ENCODE results near the gene FAM117A.
A peak's percentile ranks its signal among the peaks of the same experiment; 100 is the strongest.

DNA sequence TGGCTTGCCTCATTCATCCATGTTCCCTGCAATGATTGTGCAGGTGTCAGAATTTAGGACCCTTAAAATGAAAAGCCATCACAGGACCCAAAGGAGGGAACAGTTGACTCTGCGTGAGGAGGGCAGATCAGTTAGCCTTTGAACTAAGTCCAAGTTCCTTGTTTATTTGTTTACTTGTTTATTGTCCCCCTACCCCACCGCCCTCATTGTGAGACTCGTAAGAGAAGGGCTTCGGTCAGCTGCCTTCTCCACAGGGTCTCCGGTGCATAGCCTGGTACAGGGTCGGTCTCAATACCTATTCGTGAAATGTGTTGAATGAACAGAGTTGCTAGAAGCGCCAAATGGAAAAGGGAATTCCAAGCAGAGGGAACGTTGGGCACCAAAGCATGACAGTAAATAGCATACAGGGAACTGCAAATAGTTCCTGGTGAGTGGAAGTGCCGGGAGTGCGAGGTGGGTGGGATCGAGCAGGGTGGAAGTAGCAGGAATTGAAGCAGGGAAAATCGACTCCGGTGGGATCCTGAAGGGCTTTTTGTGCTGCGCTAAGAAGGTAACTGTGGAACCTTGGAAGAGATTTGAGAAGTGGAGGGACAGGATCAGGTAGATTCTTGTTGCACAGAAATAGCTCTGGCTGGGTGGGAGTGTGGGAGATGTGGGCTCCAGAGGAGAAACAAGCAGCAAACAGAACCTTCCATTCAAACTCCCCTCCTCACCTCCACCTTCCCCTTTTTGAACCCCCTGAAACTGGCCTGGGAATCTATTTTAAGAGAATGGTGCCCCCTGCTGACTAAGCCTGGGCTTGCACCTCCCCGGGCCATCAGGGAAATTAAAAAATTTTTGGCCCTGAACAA, 68.9 kb downstream of the FAM117A start:
- TF ChIP-seq, protein P1, sequence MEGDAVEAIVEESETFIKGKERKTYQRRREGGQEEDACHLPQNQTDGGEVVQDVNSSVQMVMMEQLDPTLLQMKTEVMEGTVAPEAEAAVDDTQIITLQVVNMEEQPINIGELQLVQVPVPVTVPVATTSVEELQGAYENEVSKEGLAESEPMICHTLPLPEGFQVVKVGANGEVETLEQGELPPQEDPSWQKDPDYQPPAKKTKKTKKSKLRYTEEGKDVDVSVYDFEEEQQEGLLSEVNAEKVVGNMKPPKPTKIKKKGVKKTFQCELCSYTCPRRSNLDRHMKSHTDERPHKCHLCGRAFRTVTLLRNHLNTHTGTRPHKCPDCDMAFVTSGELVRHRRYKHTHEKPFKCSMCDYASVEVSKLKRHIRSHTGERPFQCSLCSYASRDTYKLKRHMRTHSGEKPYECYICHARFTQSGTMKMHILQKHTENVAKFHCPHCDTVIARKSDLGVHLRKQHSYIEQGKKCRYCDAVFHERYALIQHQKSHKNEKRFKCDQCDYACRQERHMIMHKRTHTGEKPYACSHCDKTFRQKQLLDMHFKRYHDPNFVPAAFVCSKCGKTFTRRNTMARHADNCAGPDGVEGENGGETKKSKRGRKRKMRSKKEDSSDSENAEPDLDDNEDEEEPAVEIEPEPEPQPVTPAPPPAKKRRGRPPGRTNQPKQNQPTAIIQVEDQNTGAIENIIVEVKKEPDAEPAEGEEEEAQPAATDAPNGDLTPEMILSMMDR (IDR thresholded peaks at IDR 0.05): peak; percentile 86 to 98 (median 92)
- TF ChIP-seq POLR2A (IDR thresholded peaks at IDR 0.05): no peak

All from adrenal gland (tissue), 5 donors.